Lung microvascular endothelial cell (primary cell): ENCODE measurements around the gene GNE. TPM values are rescaled to one million over a fixed set of nuclear protein-coding genes. Genes with fewer than 3 reads are reported as not detected.
"Not testable (repeated sequence)": the region's sequence is repeated elsewhere in the genome, so short reads cannot be mapped to it uniquely, and the experiment has no call there.

Source experiments
- DNase-seq, 2 donors: peaks; one replicate each; pipeline versions ENCODE4 v3.0.0 to v3.0.0-alpha.2; 2010; ENCODE audit warnings: low read depth in 2 of 2
- total RNA-seq: library from RNA; depleted of rRNA; stranded (reverse); fragments of >200 nt; gene quantifications from 2 replicates; pipeline ENCODE4 v1.2.1, GENCODE V29; 2014

GNE gene
- total RNA-seq, 1 donor from 2014 or later = 13.5 TPM

DNA sequence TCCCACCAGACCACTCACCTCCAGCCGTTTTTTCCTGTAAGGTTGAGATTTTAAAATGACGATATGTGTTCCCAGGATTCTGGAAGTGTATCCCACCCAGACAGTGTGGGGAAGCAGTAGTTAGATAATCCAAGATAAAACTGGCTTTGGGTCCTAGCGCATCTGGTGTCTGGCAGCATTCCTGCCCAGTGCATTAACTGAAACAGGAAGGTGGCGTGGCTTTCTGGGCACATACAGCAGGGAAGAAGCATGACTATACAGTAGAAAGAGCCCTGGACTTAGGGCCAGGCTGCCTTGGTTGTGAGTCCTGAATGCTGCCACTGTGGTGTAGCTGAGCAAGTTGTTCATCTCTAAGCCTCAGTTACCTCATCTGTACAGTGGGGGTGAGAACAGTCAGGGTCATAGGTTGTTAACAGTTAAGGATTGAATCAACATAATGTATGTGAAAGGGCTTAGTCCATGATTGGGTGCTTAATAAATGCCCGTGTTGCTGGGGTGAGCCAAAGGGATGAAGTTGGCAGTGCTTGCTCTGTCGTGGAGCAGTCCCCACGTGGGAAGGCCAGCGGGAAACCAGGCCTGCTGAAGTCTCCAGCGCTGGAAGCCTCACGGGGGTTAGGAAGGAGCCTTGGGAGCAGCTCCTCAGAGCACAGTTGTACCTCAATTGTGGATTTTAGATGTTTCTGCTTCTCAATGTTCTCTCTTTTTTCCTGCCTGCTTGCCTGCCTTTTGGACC, 49.6 kb downstream of the GNE start:
- peak; percentile 33 to 68 for DNase-seq

DNA sequence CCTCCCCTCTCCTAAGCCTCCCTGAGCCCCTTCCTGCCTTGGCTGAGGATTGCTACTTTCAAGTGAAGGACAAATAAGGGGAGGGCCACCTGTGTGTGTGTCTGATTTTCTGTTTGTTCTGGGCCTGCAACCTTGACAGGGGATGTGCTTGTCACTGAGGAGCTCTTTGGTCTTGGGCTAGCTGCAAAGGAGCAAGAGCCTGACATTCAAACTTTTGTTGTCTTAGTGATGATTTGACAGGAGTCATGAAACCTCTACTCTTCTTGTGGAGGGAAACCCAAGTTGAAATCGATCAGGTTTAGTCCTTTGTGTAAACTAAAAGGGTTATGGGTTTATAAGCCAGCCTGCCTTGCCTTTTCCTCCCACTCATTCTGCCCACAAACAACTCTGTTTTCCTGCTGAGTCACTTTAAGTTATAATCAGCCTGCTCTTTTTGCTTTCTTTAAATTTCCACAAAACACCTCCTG, 50.7 kb downstream of the GNE start:
- peak in 1 of 2 donors; percentile 52 for DNase-seq

DNA sequence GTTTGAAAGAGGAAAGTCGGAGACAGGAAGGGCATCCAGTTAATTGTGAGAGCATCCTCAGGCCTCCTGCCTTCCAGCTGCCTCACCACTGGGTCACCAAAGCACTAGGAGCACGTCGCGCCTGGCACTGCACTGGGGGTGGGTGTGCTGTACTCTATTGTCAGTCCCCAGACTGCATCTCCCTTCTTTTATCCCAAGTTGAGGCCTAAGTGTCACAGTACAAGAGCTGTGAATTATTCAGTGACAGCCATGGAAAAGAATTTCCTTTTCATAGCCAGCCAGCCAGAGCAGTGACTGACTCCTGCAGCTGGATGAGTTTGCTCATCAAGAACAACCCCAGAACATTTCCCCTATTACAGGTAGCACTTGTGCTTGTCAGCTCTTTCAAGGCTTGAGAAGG, 51.2 kb downstream of the GNE start:
- peak in 1 of 2 donors; percentile 45 for DNase-seq

DNA sequence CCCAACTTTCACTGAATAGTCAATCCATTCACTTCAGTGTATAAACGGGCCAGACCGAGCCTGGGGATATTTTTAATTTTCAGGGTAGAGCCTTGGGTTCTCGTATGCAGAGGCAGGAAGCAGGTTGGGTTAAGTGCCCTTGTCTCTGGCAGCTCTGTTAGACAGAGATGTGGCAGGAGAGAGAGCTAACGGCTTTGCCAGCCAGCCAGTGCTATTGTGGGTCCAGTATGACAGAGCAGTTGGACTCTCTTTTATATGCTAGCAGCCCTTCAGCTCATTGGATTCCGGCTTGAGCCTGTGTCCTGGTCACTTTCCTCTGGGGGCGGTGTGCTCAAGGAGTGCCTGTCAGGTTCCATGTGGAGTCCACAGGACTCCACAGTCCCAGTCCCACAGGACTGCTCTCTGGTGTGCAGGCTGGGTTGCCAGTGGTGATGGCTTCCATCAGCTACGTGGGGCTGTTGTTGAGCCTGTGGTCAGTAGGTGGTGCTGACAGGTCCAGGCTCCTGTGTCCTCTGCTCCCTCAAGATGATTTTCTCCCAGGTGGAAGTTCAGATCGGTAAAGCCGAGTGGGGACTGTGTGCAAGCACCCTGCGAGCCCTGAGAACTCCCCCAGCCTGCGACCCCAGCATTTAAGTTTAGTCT, 53.2 kb downstream of the GNE start:
- peak; percentile 46 to 51 for DNase-seq

- DNase-seq = no peak
These were observed 63.8 kb downstream of the GNE start for GRCh38 chr9:36194326-36195000.

DNA sequence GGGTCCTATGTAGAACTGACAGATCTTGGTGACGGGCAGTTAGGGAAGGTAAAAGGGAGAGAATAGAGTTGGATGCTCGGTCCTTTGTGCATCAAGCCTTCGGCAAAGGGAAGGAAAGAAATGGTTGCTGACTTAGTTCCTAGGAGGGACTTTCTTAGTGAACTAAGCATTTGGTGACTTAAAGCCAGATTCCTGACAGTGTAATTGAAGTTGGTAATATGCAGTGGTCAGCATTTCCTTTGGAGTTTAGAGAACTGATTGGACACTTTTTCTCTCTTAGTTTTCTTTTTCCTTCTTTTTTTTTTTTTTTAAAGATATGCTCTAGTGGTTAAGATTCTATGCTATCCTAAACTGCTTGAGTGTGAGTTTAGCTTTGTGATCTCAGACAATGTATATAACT, 65.2 kb downstream of the GNE start:
- DNase-seq = no peak

- no peak for DNase-seq
These were observed 66.1 kb downstream of the GNE start for GRCh38 chr9:36192196-36192595.

DNA sequence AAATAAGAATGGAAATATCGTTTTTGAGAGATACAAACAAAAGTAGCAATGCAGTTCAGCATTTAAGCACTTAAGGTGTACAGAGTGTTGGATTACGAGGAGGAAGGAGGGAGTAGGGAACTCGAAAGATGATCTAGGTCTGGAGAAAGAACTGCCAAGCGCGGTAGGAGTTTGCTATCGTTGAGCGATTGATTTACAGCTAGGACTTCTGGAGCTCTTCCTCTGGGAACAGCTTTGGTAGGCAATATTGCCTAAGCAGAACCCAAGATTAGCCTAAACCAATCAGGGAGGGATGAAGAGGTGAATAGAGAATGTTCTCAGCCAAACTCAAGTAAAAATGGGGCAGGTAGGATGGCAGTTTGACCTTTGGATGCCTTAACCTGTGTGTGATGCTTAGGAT, 66.6 kb downstream of the GNE start:
- no peak for DNase-seq

- DNase-seq = peak; percentile 40 to 50
These were observed 67.0 kb downstream of the GNE start for GRCh38 chr9:36191290-36191645.

DNA sequence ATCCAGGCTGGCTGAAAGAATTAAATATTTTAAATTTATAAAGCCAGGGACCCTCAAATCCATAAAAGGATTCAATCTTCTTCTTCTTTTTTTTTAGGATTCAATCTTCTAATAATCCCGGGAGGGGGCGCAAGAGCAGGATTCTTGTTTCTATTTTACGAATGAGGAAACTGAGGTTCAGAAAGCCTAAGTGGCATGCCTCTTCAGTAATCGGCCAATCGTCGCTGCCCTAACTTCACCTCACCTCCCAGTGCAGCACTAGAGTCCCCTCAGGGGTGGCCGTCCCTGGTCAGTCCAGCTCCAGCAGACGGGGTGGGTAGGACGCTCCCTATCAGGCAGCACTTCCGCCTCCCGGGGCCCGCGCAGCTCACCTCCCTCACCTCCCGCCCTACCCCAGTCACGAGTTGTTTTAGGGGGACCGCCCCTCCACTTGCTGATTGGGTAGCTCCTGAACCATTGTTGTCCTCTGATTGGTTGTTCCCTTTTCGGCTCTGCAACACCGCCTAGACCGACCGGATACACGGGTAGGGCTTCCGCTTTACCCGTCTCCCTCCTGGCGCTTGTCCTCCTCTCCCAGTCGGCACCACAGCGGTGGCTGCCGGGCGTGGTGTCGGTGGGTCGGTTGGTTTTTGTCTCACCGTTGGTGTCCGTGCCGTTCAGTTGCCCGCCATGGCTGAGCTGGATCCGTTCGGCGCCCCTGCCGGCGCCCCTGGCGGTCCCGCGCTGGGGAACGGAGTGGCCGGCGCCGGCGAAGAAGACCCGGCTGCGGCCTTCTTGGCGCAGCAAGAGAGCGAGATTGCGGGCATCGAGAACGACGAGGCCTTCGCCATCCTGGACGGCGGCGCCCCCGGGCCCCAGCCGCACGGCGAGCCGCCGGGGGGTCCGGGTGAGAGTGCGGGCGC, 67.6 kb downstream of the GNE start, which contains the start of gene CLTA:
Gene CLTA, plus strand, starts transcription at position 534 of the 902 bp plus-strand sequence. Its CDS starts 136 bp downstream, at position 670.
- DNase-seq = peak; percentile 99

GRCh38 chr9:36189976-36190375, 68.3 kb downstream of the GNE start:
- DNase-seq = peak in 1 of 2 donors; percentile 50

DNA sequence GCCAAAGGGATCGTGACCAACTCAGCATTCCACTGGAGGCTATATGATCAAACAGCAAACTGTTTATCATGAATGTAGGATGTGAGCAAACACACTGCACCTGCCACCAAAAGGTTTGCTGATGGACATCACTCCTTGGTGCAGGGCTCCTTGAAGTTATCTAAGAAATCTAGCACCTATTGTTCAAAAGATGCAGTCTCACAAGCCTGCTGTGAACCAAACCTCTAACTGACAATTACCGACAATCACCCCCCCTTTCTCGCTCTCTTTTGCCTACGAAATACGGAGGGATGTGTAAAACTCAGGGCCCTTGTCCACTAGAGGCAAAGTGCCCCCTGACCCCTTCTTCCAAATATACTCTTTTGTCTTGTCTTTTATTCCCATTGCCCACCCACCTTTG, 70.0 kb downstream of the GNE start:
- DNase-seq = no peak

- peak in 1 of 2 donors; percentile 29 for DNase-seq
These were observed 70.8 kb downstream of the GNE start for GRCh38 chr9:36187414-36187813.

GRCh38 chr9:36180243-36180642, 78.0 kb downstream of the GNE start:
- DNase-seq = not testable (repeated sequence)

GRCh38 chr9:36177571-36177970, 80.7 kb downstream of the GNE start:
- no peak for DNase-seq

GRCh38 chr9:36176496-36176895, 81.8 kb downstream of the GNE start:
- DNase-seq = not testable (repeated sequence)

GRCh38 chr9:36175209-36175608, 83.0 kb downstream of the GNE start:
- not testable (repeated sequence) for DNase-seq

- no peak for DNase-seq
These were observed 83.5 kb downstream of the GNE start for GRCh38 chr9:36174731-36175130.

GRCh38 chr9:36174271-36174670, 84.0 kb downstream of the GNE start:
- DNase-seq = no peak

- no peak for DNase-seq
These were observed 84.4 kb downstream of the GNE start for GRCh38 chr9:36173861-36174260.

- no peak for DNase-seq
These were observed 87.7 kb downstream of the GNE start for GRCh38 chr9:36170531-36170930.
